Measurements from ENCODE around the gene ADM. TPM values are rescaled to one million over a fixed set of nuclear protein-coding genes. Genes with fewer than 3 reads are reported as not detected.

Gene ADM
- total RNA-seq, 1 donor from 2014 or later, result 27.2 TPM

GRCh38 chr11:10328314-10329098 lies 23.6 kb downstream of the ADM start:
- DNase-seq (ENCODE audit: low spot score), result no peak

- DNase-seq (ENCODE audit: low spot score), result no peak
Measured at GRCh38 chr11:10329356-10329755, 24.5 kb downstream of the ADM start.

GRCh38 chr11:10329935-10330334 lies 25.1 kb downstream of the ADM start:
- DNase-seq (ENCODE audit: low spot score), result no peak

GRCh38 chr11:10331548-10332289 lies 26.8 kb downstream of the ADM start:
- no peak for DNase-seq (ENCODE audit: low spot score)

GRCh38 chr11:10333490-10333889 lies 28.6 kb downstream of the ADM start:
- DNase-seq (ENCODE audit: low spot score), result no peak

GRCh38 chr11:10338287-10338686 lies 33.4 kb downstream of the ADM start:
- DNase-seq (ENCODE audit: low spot score), result no peak

- peak; percentile 71 for DNase-seq (ENCODE audit: low spot score)
Measured at GRCh38 chr11:10348650-10349280, 43.9 kb downstream of the ADM start.

GRCh38 chr11:10349281-10349665 lies 44.4 kb downstream of the ADM start:
- DNase-seq (ENCODE audit: low spot score), result no peak

- DNase-seq (ENCODE audit: low spot score), result no peak
Measured at GRCh38 chr11:10349806-10350205, 44.9 kb downstream of the ADM start.

GRCh38 chr11:10350334-10350733 lies 45.5 kb downstream of the ADM start:
- no peak for DNase-seq (ENCODE audit: low spot score)

GRCh38 chr11:10351435-10351764 lies 46.5 kb downstream of the ADM start:
- no peak for DNase-seq (ENCODE audit: low spot score)

- peak; percentile 86 for DNase-seq (ENCODE audit: low spot score)
Measured at GRCh38 chr11:10351765-10352641, 47.1 kb downstream of the ADM start.

GRCh38 chr11:10352921-10353550 lies 48.2 kb downstream of the ADM start:
- DNase-seq (ENCODE audit: low spot score), result no peak

GRCh38 chr11:10354389-10354788 lies 49.5 kb downstream of the ADM start:
- DNase-seq (ENCODE audit: low spot score), result no peak

GRCh38 chr11:10355257-10355661 lies 50.4 kb downstream of the ADM start:
- no peak for DNase-seq (ENCODE audit: low spot score)

GRCh38 chr11:10356161-10356560 lies 51.3 kb downstream of the ADM start:
- no peak for DNase-seq (ENCODE audit: low spot score)

Other genes with a start within 250 kb of the ADM start
- gene SBF2, start 10.9 kb upstream of the ADM start, total RNA-seq, result 53.1 TPM
- gene AMPD3, start 150.2 kb downstream of the ADM start, total RNA-seq, result 17.6 TPM
- 45.1 TPM for gene RNF141, start 236.1 kb downstream of the ADM start, total RNA-seq